NOMO-1 (cell line): ENCODE results near the gene DIP2A.
"Not testable (repeated sequence)": the region's sequence is repeated elsewhere in the genome, so short reads cannot be mapped to it uniquely, and the experiment has no call there.

Experiments
- DNase-seq, 2 experiments: peaks; one replicate each; lab custom pipeline; 2025; ENCODE audit not compliant: unreplicated experiment in 2 of 2; lab: John Stamatoyannopoulos, UW

The DIP2A gene

GRCh38 chr21:46553993-46554392 lies 95.3 kb downstream of the DIP2A start:
- no peak for DNase-seq

GRCh38 chr21:46554431-46555224 lies 95.9 kb downstream of the DIP2A start:
- no peak for DNase-seq

- DNase-seq = no peak
These were observed 96.5 kb downstream of the DIP2A start for GRCh38 chr21:46555225-46555617.

GRCh38 chr21:46555678-46556077 lies 97.0 kb downstream of the DIP2A start:
- DNase-seq = no peak

- DNase-seq = no peak
These were observed 98.1 kb downstream of the DIP2A start for GRCh38 chr21:46556802-46557201.

- no peak for DNase-seq
These were observed 98.8 kb downstream of the DIP2A start for GRCh38 chr21:46557469-46557868.

- no peak for DNase-seq
These were observed 99.3 kb downstream of the DIP2A start for GRCh38 chr21:46557919-46558392.

- no peak for DNase-seq
These were observed 100.7 kb downstream of the DIP2A start for GRCh38 chr21:46559291-46559983.

GRCh38 chr21:46560568-46561444 lies 102.1 kb downstream of the DIP2A start:
- DNase-seq = no peak

GRCh38 chr21:46561445-46562090 lies 102.9 kb downstream of the DIP2A start:
- DNase-seq = no peak

GRCh38 chr21:46562472-46562871 lies 103.8 kb downstream of the DIP2A start:
- DNase-seq = no peak

- DNase-seq = no peak
These were observed 104.4 kb downstream of the DIP2A start for GRCh38 chr21:46562964-46563607.

- DNase-seq = no peak
These were observed 105.7 kb downstream of the DIP2A start for GRCh38 chr21:46564391-46564790.

GRCh38 chr21:46567348-46567747 lies 108.7 kb downstream of the DIP2A start:
- no peak for DNase-seq

- DNase-seq = no peak
These were observed 109.9 kb downstream of the DIP2A start for GRCh38 chr21:46568562-46568961.

GRCh38 chr21:46569081-46569480 lies 110.4 kb downstream of the DIP2A start:
- no peak for DNase-seq

GRCh38 chr21:46570119-46570518 lies 111.4 kb downstream of the DIP2A start:
- no peak for DNase-seq

- DNase-seq = no peak
These were observed 111.9 kb downstream of the DIP2A start for GRCh38 chr21:46570631-46571030.

GRCh38 chr21:46572850-46573249 lies 114.2 kb downstream of the DIP2A start:
- no peak for DNase-seq

GRCh38 chr21:46577786-46578185 lies 119.1 kb downstream of the DIP2A start:
- DNase-seq = not testable (repeated sequence)
